HG02981 (cell line): ENCODE measurements around the gene SOCS1.

ENCODE experiments used
- ATAC-seq: cut with Tn5 transposase; IDR thresholded peaks from one replicate; pipeline ENCODE4 v1.9.1; 2021; ENCODE audit warnings: mild to moderate bottlenecking, moderate library complexity; ENCODE audit not compliant: unreplicated experiment

Gene SOCS1

GRCh38 chr16:11289202-11289601 is 33.2 kb upstream of the SOCS1 start:
- no peak for ATAC-seq

DNA sequence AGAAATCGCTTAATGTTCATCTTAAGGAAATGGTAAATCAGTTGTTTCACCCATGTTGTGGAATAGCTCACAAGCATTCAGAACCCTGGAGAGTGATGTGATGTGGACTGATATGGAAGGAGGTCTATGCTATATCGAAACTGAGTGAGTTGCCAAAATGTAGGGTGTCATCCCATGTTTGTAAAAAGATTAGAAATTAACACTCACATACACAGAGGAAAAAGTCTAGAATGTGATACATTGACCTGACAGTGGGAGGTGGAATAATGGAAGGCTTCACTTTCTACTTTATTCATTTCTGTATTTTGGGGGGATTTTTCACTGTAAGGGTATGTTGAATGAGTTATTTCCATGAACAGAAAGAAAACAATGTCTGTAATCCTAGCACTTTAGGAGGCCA is 29.8 kb upstream of the SOCS1 start:
- no peak for ATAC-seq

GRCh38 chr16:11283820-11284248 is 27.8 kb upstream of the SOCS1 start:
- no peak for ATAC-seq

GRCh38 chr16:11280616-11281522 is 24.9 kb upstream of the SOCS1 start, which contains the start of gene PRM1:
PRM1 (minus strand) TSS chr16:11281330; CDS start chr16:11281238, 92 bp downstream.
- ATAC-seq, result no peak

DNA sequence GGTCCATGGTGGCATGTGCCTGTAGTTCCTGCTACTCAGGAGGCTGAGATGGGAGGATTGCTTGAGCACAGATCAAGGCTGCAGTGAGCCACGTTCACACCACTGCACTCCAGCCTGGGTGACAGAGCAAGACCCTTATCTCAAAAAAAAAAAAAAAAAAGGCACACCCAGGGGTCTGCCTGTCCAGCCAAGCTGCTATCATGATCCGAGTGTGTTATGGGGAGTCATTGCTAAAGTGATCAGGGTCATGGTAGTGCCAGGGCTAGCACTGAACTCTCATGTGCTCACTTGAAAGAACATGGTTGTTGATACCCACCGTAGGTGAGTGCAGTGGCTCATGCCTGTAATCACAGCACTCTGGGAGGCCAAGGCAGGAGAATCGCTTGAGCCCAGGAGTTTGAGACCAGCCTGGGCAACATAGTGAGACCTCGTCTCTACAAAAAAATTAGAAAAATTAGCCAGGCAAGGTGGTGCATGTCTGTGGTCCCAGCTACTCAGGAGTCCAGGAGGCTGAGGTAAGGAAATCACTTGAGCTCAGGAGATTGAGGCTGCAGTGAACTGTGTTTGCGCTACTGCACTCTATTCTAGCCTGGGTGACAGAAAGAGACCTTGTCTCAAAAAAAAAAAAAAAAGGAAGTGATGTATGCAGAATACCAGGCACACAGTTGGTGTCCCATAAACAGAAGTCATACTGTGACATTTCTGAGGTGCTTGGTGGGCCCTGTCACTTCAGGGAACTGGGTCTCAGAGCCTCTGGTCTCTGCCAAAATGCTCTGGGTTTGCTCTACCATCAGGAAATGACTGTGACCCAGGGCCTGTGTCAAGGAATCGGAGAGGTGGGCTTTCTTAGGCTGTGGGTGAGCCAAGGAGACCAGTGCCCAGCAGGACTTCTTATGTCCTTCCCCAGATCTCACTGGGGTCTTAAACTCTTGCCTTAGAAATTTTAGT is 23.0 kb upstream of the SOCS1 start:
- ATAC-seq, result no peak

GRCh38 chr16:11277607-11278337 is 21.8 kb upstream of the SOCS1 start:
- ATAC-seq, result no peak

DNA sequence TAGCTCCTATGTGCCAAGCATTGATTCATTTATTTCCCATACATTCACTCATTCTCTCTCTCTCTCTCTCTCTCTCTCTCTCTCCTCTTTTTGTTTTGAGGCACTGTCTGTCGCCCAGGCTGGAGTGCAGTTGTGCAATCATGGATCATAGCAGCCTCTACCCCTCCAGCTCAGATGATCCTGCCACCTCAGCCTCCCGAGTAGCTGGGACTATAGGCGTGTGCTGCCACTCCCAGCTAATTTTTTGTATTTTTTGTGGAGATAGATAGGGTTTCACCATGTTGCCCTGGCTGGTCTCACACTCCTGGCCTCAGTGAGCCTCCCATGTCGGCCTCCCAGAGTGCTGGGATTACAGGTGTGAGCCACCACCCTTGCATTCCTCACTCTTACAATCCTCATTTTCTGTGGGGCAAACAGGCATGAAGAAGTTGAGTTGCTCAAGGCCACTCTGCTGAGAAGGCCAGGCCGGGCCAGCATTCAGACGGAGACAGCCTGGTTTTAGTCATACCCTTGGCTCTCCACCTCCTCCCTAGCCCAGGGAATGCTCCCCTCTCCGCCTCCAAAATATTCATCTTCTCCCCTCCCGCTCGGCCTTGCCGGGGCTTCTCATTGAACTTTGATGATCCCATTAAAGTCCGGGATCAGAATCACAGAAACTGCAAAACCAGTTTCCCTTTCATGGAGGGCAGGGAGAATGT is 21.0 kb upstream of the SOCS1 start:
- no peak for ATAC-seq

DNA sequence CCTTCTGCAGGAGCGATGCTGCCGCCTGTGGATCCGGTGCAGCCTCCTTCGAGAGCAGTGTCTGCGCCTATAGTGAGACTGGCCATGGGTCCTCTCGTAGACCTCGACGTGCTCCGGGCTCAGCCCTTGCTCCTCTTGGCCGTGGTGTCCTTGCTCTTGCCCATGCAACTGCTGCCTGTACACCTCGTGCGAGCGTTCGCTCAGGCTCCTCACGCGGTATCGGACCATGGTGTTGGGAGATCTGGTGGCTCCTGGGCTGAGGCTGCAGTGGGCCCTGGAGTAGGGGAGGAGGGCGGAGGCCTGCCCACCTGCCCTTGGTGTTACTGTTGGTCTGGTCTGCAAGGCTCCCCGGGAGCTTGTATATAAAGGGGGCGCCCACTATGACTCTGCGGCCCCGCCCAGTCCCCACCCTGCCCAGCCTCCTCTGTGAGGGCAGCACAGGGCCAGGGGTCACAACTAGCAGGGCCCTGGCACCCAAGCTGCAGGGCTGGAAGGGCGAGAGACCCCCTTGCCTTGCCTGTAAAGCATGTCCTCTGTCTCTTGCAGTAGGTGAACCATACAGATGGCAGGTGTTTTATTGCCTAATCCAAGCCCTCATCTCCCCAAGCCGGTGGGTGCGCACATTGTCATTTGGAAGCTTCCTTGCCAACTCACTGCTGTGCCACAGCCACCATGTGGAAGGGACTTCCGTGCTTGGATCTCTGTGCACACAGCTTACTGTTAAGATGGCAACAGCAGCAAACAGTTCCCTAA is 20.3 kb upstream of the SOCS1 start, which contains the start of gene PRM2:
PRM2 (minus strand) TSS at position 338 of the 753 bp plus-strand sequence; CDS start at position 228, 110 bp downstream.
- no peak for ATAC-seq

DNA sequence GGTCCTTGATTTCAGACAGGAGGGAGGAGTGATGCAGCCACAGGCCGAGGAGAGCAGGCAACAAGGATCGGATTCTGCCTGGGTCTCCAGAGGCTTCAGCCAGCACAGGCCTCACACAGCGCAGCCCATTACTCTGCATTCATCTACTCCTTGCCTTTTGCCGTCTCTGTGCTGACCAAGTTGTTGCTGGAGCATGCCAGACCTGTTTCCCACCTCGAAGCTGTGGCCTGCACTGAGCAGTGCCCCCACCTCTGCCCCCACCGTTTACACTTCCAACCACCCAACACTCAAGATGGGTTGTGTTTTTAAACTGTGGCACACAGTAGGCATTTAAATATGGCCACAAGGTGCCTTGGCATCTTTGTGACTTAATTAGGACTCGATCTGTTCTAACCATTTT is 19.0 kb upstream of the SOCS1 start:
- no peak for ATAC-seq

DNA sequence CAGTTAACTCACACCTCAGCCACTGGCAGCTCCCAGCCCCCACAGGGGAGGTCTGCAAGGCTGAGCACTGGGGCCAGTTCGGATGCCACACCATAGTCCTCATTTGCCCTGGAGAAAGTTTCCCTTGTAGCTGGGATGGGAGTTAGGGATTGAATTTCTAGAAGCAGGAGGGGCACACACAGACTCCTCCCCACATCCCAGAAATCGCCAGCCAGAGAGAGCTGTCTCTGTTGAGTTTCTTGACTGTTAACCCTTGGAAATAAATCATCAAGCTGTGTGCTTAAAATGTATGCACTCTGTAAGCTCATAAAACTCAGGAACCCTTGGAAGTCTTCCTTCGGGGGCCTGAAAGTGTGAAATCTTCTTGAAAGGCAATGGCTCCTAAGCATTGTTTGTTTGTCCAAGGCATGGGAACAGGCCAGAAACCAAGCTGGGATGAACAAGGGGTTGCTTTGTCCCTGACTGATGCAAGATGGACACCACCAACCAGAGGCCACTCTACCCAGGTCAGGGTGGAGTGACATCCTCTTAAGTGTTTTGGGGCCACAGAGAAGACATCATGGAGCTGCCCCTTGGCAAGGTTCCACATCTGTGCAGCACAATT is 17.8 kb upstream of the SOCS1 start:
- ATAC-seq, result no peak

GRCh38 chr16:11272921-11273720 is 17.1 kb upstream of the SOCS1 start, which contains the start of gene PRM3:
PRM3 (minus strand) TSS chr16:11273629; CDS start chr16:11273595, 34 bp downstream.
- ATAC-seq, result no peak

GRCh38 chr16:11272484-11272883 is 16.5 kb upstream of the SOCS1 start:
- no peak for ATAC-seq

DNA sequence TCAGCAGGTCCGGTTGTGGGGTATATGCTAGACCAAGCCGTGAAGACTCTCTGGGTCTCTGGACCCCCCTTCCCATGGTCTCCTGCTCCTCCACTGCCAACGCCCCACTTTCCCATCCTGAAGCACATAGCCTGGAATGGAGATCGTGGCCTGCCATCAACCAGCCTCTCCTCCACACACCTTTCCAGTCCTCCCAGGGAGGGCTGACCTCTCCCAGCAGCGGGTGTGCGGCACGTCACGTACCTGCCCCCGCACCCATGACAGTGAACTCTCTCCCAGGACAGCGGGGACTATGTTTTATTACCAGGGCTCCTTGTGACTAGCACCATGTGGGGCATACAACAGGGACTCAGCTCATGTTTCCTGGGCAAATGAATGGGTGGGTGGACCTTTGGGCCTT is 15.6 kb upstream of the SOCS1 start:
- ATAC-seq, result no peak

- no peak for ATAC-seq
Observed at GRCh38 chr16:11270602-11271162, 14.7 kb upstream of the SOCS1 start.

GRCh38 chr16:11268921-11269375 is 12.9 kb upstream of the SOCS1 start, which contains the start of gene TNP2:
TNP2 (minus strand) TSS chr16:11269325; CDS start chr16:11269262, 63 bp downstream.
- no peak for ATAC-seq

- ATAC-seq, result no peak
Observed at GRCh38 chr16:11265124-11265523, 9.1 kb upstream of the SOCS1 start.

GRCh38 chr16:11264155-11264832 is 8.3 kb upstream of the SOCS1 start:
- ATAC-seq, result no peak
